ENCODE data around the gene FGF7. TPM values are rescaled to one million over a fixed set of nuclear protein-coding genes. Genes with fewer than 3 reads are reported as not detected.

Gene FGF7
- total RNA-seq, 2 experiments from 2014 or later = not detected

GRCh38 chr15:49495993-49496753 is 73.1 kb downstream of the FGF7 start:
- Mint-ChIP-seq H3K36me3 (ENCODE audit: low read depth) (no peaks in the 10 kb centered on the region), H3K4me3 (no peak overlapping the region), H3K9me3 (peaks cover 3% of the 10 kb centered on the region), H3K27me3 (no peaks in the 10 kb centered on the region), H3K27ac (no peak overlapping the region), H3K4me1 (ENCODE audit: low read depth) (no peaks in the 10 kb centered on the region)
- Histone ChIP-seq H3K9me3 (ENCODE audit: control insufficient read depth in 1 of 2, insufficient read depth in 1 of 2, low read length in 2 of 2) (no peaks in the 10 kb centered on the region), H3K4me3 (ENCODE audit: low read length) (no peak overlapping the region), H3K4me1 (ENCODE audit: insufficient read depth, low read length) (no peaks in the 10 kb centered on the region), H3K27ac (ENCODE audit: low read depth in 1 of 2, low read length in 2 of 2) (no peak overlapping the region), H3K36me3 (ENCODE audit: insufficient read depth, low read length) (no peaks in the 10 kb centered on the region), H3K27me3 (ENCODE audit: control insufficient read depth in 1 of 2, insufficient read depth in 2 of 2, low read length in 2 of 2) (no peaks in the 10 kb centered on the region)
- ATAC-seq (ENCODE audit: poor library complexity) (no peak), DNase-seq (no peak)
- CTCF ChIA-PET = no interaction called here
- no peak for TF ChIP-seq CTCF (IDR thresholded peaks at IDR 0.05)
- intact Hi-C loops (cut with DNase I, micrococcal nuclease) = no loop called here
- POLR2A ChIA-PET = no interaction called here

GRCh38 chr15:49501586-49501985 is 78.5 kb downstream of the FGF7 start:
- no peaks in the 10 kb centered on the region for H3K27me3 ChIP-seq (ENCODE audit: control insufficient read depth in 1 of 2, insufficient read depth in 2 of 2, low read length in 2 of 2)
- ATAC-seq (ENCODE audit: poor library complexity) (no peak), DNase-seq (no peak)
- peaks cover 0 to 4% of the 10 kb centered on the region in 2 experiments for H3K9me3 ChIP-seq (ENCODE audit: control insufficient read depth in 1 of 2, insufficient read depth in 1 of 2, low read length in 2 of 2)
- H3K9me3 Mint-ChIP-seq = peaks cover 9% of the 10 kb centered on the region
- no peaks in the 10 kb centered on the region for H3K4me1 ChIP-seq (ENCODE audit: insufficient read depth, low read length)
- H3K4me3 ChIP-seq (ENCODE audit: low read length) = no peak overlapping the region
- H3K4me1 Mint-ChIP-seq (ENCODE audit: low read depth) = no peaks in the 10 kb centered on the region
- H3K27ac Mint-ChIP-seq = no peak overlapping the region
- intact Hi-C loops (cut with DNase I, micrococcal nuclease) = no loop called here
- H3K4me3 Mint-ChIP-seq = no peak overlapping the region
- H3K27ac ChIP-seq (ENCODE audit: low read depth in 1 of 2, low read length in 2 of 2) = no peak overlapping the region
- TF ChIP-seq CTCF (IDR thresholded peaks at IDR 0.05) = no peak
- ChIA-PET CTCF (no interaction called here), POLR2A (interaction anchor here (0.8 kb wide), 1 partner anchor 715 kb away, joined by 3 read pairs; no protein-coding TSS in a partner anchor)
- no peaks in the 10 kb centered on the region for H3K27me3 Mint-ChIP-seq
- peaks cover 4% of the 10 kb centered on the region for H3K36me3 Mint-ChIP-seq (ENCODE audit: low read depth)
- H3K36me3 ChIP-seq (ENCODE audit: insufficient read depth, low read length) = no peaks in the 10 kb centered on the region

- Mint-ChIP-seq H3K36me3 (ENCODE audit: low read depth) (peaks cover 4% of the 10 kb centered on the region), H3K4me1 (ENCODE audit: low read depth) (no peaks in the 10 kb centered on the region), H3K9me3 (peaks cover 4% of the 10 kb centered on the region), H3K27ac (no peak overlapping the region), H3K4me3 (no peak overlapping the region), H3K27me3 (no peaks in the 10 kb centered on the region)
- DNase-seq (no peak), ATAC-seq (ENCODE audit: poor library complexity) (no peak)
- H3K27ac ChIP-seq (ENCODE audit: low read depth in 1 of 2, low read length in 2 of 2) = no peak overlapping the region
- H3K36me3 ChIP-seq (ENCODE audit: insufficient read depth, low read length) = no peaks in the 10 kb centered on the region
- H3K9me3 ChIP-seq (ENCODE audit: control insufficient read depth in 1 of 2, insufficient read depth in 1 of 2, low read length in 2 of 2) = peaks cover 0 to 4% of the 10 kb centered on the region in 2 experiments
- no peaks in the 10 kb centered on the region for H3K27me3 ChIP-seq (ENCODE audit: control insufficient read depth in 1 of 2, insufficient read depth in 2 of 2, low read length in 2 of 2)
- H3K4me3 ChIP-seq (ENCODE audit: low read length) = no peak overlapping the region
- ChIA-PET POLR2A (no interaction called here), CTCF (no interaction called here)
- no peak for TF ChIP-seq CTCF (IDR thresholded peaks at IDR 0.05)
- intact Hi-C loops (cut with DNase I, micrococcal nuclease) = no loop called here
- H3K4me1 ChIP-seq (ENCODE audit: insufficient read depth, low read length) = no peaks in the 10 kb centered on the region
These were observed 83.3 kb downstream of the FGF7 start for GRCh38 chr15:49506341-49506740.
